Testis (tissue), 2 donors: ENCODE measurements around the gene TAF11.
"Not testable (repeated sequence)": the region's sequence is repeated elsewhere in the genome, so short reads cannot be mapped to it uniquely, and the experiment has no call there.

Experiments used
- POLR2A ChIP-seq: fragments of 450-650 bp; IDR thresholded peaks from one replicate; pipeline ENCODE4 v1.6.1; 2017; ENCODE audit warnings: antibody characterized with exemption, mild to moderate bottlenecking, moderate library complexity
- TF ChIP-seq, protein P1 (sequence below), 3 experiments: fragments of 450-650 bp in 2 of 3; fragments of 200-600 bp in 1 of 3; sonication (generic) in 1 of 3; IDR thresholded peaks; one replicate each; pipeline ENCODE4 v1.5.1; 2016 to 2019; ENCODE audit warnings: antibody characterized with exemption in 3 of 3, mild to moderate bottlenecking in 2 of 3, moderate library complexity in 1 of 3

DNA sequence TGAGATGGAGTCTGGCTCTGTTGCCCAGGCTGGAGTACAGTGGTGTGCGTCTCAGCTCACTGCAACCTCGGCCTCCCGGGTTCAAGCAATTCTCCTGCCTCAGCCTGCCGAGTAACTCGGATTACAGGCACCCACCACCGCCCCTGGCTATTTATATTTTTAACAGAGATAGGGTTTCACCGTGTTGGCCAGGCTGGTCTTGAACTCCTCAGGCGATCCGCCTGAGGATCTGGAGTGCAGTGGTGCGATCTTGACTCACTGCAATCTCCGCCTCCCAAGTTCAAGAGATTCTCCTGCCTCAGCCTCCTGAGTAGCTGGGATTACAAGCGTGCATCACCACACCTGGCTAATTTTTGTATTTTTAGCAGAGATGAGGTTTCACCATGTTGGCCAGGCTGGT lies 44.4 kb upstream of the TAF11 start:
- TF ChIP-seq, protein P1, sequence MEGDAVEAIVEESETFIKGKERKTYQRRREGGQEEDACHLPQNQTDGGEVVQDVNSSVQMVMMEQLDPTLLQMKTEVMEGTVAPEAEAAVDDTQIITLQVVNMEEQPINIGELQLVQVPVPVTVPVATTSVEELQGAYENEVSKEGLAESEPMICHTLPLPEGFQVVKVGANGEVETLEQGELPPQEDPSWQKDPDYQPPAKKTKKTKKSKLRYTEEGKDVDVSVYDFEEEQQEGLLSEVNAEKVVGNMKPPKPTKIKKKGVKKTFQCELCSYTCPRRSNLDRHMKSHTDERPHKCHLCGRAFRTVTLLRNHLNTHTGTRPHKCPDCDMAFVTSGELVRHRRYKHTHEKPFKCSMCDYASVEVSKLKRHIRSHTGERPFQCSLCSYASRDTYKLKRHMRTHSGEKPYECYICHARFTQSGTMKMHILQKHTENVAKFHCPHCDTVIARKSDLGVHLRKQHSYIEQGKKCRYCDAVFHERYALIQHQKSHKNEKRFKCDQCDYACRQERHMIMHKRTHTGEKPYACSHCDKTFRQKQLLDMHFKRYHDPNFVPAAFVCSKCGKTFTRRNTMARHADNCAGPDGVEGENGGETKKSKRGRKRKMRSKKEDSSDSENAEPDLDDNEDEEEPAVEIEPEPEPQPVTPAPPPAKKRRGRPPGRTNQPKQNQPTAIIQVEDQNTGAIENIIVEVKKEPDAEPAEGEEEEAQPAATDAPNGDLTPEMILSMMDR (IDR thresholded peaks at IDR 0.05) = not testable (repeated sequence)
- TF ChIP-seq POLR2A = not testable (repeated sequence)
